ENCODE data around the gene ZNF526. TPM values are rescaled to one million over a fixed set of nuclear protein-coding genes. Genes with fewer than 3 reads are reported as not detected.

Gene ZNF526
- total RNA-seq, 4 donors from 2014 or later, result 3.9 to 9.8 (median 5.8) TPM

GRCh38 chr19:42188665-42189064 is 31.4 kb upstream of the ZNF526 start:
- no peak for TF ChIP-seq CTCF (IDR thresholded peaks at IDR 0.05; ENCODE audit: low read depth)

GRCh38 chr19:42189133-42189532 is 31.0 kb upstream of the ZNF526 start:
- no peak for TF ChIP-seq CTCF (IDR thresholded peaks at IDR 0.05; ENCODE audit: low read depth)

DNA sequence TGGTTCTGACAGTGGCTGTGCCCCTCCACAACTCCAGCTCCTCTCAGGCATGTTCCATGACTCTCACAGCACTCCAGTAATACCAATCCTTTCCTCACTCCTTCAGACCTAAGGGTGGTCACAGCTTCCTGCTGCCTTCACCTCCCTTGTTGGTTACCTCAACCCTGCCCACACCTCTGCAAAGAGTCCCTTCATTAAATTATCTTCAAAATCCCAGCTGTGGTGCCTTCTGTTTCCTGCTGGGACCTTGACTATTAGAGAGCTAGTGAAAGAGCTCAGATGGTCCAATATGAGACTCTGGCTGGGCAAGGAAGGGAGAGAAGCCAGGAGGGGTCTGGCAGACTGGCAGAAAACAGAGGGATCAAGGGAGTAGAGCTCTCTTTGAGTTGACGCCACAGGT is 28.8 kb upstream of the ZNF526 start:
- TF ChIP-seq CTCF (IDR thresholded peaks at IDR 0.05; ENCODE audit: low read depth), result no peak

DNA sequence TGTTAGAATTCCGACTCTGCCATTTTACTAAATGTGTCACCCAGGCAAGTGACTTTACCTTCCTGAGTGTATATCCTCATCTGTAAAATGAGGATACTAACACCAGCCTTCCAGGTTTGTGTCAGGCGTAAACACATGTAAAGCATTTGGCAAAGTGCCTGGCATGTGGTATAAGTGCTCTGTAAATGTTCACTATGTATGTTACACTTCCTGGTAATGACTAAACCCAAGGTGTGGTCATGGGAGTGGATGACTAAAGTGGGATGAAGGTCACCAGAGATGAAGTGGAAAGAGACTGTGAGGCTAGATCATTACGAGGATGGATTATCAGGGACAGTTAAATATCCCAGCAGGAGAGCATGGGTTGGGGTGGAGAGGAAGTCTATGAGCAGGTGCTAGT is 28.3 kb upstream of the ZNF526 start:
- TF ChIP-seq CTCF (IDR thresholded peaks at IDR 0.05; ENCODE audit: low read depth), result no peak

GRCh38 chr19:42193294-42193693 is 26.8 kb upstream of the ZNF526 start:
- TF ChIP-seq CTCF (IDR thresholded peaks at IDR 0.05; ENCODE audit: low read depth), result no peak

DNA sequence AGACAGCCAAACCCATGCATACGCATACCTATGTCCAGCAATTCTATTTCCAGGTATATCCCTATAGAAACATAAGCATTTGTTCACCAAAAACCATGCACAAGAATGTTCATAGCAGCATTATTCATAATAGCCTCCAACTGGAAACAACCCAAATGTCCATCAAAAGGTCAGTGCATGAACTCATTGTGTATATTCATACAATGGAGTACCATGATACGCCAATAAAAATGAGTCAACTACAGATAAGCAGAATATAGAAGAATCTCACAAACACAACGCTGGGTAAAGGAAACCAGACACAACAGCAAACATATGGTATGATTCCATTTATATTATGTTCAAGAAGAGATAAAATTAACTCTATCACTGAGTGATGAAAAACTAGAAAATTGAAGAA is 26.4 kb upstream of the ZNF526 start:
- TF ChIP-seq CTCF (IDR thresholded peaks at IDR 0.05; ENCODE audit: low read depth), result no peak

DNA sequence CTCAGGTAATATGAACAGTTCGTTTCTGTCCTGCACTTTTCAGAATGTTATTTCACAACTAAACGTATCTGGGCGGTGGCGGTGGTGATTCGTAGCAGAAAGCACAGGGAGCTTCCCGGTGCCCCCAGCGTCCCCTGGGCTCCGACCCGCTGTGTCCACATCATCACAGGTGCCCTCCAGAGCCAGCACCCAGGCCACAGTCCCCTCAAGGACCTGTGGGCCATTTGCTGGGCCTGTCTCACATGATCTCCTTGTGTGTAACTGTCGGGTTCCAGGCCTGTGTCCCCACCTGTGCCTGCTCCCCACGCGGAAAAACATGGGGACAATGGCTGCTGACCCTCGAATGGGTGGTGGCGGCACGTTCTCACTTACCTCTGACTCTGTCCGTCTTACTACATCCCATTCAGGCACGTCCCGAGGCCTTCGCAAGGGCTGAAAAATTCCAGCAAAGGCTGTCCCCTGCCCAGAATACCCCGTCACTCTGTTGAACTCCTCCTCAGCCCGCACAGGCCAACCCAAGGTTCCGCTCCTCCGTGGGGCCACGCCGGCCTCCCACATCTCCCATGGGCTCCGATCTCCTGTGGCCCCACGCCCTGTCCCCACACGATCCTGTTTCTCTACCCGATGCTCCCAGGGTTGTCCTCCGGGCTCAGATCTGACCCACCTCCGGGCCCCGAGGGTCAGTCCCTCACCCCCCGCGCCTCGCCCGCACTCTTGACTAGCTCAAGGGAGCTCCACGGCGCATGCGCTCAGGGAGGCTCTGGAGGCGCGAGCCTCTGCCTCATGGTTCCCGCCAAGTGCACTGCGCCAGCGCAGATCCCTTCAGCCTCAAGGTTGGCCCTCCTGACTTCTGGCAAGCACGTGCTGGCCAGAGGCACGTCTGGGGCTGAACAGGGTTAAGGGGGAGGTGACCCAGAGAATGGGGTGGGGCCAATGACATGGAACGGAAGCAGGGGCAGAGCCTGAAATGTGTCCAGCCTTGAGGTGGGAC is 23.8 kb upstream of the ZNF526 start:
- no peak for TF ChIP-seq CTCF (IDR thresholded peaks at IDR 0.05; ENCODE audit: low read depth)

All from subcutaneous adipose tissue (tissue), 4 donors.